Endothelial cell of umbilical vein (primary cell): ENCODE results near the gene NAT16. TPM values are rescaled to one million over a fixed set of nuclear protein-coding genes. Genes with fewer than 3 reads are reported as not detected.
A peak's percentile ranks its signal among the peaks of the same experiment; 100 is the strongest.

Experiments used
- BruUV-seq: library from RNA; stranded (reverse); fragments of 400-500 nt; replicated peaks from 2 replicates; lab custom pipeline; 2021; lab: Mats Ljungman, UMichigan
- CTCF ChIA-PET: fragments of 300-600, 350-600 bp; sonication (Branson Sonifier 250); formaldehyde crosslinking; loops from one replicate; lab custom pipeline; 2021; ENCODE audit warnings: antibody characterized with exemption, inconsistent platforms; lab: Charles Lee
- POLR2A ChIA-PET: fragments of 300-600, 350-600 bp; sonication (Branson Sonifier 250); formaldehyde crosslinking; loops from one replicate; lab custom pipeline; 2021; ENCODE audit warnings: antibody characterized with exemption, inconsistent platforms; lab: Charles Lee
- DNase-seq: peaks from one replicate; pipeline ENCODE4 v3.0.0-alpha.2; 2011; ENCODE audit warnings: low read depth, low spot score
- FAIRE-seq: peaks from 2 replicates; lab custom pipeline; 2011; peaks lifted over from hg19 to GRCh38; lab: Jason Lieb, UNC
- H2AFZ ChIP-seq: 2 replicates; pipeline ENCODE4 v1.6.0; 2012; ENCODE audit warnings: low read depth, low read length, control low read depth, inconsistent platforms
- H3K27ac ChIP-seq: 2 replicates; pipeline ENCODE4 v1.5.1; 2011; ENCODE audit warnings: low read depth, mild to moderate bottlenecking, control low read depth, low read length, moderate library complexity; ENCODE audit not compliant: insufficient read depth
- H3K27me3 ChIP-seq, 2 experiments: 2 replicates each; pipeline versions ENCODE4 v1.6.0 to v1.6.1; 2011; ENCODE audit warnings: low read length in 2 of 2, mixed read lengths in 1 of 2; ENCODE audit not compliant: control insufficient read depth in 2 of 2, insufficient read depth in 2 of 2
- H3K36me3 ChIP-seq, 2 experiments: 2 replicates in 1 of 2; 3 replicates in 1 of 2; pipeline ENCODE4 v1.5.1; 2011; ENCODE audit warnings: low read length in 2 of 2, mild to moderate bottlenecking in 1 of 2, moderate library complexity in 1 of 2; ENCODE audit not compliant: control insufficient read depth in 2 of 2, insufficient read depth in 2 of 2; ENCODE audit errors: extremely low read depth in 1 of 2
- H3K4me1 ChIP-seq: 3 replicates; pipeline ENCODE4 v1.5.1; 2011; ENCODE audit warnings: mild to moderate bottlenecking, low read length; ENCODE audit not compliant: control insufficient read depth, insufficient read depth; ENCODE audit errors: extremely low read depth
- H3K4me2 ChIP-seq: 2 replicates; pipeline ENCODE4 v1.6.1; 2011; ENCODE audit warnings: low read length, control low read depth, mixed read lengths; ENCODE audit not compliant: insufficient read depth
- H3K4me3 ChIP-seq, 3 experiments: fragments of 200-600 bp in 1 of 3; sonication (generic), shearing (Covaris generic) in 1 of 3; replicated peaks in 1 of 3; 2 replicates each; pipeline ENCODE4 v1.5.1; 2011 to 2016; ENCODE audit warnings: control low read depth in 3 of 3, low read length in 3 of 3, mild to moderate bottlenecking in 2 of 3, inconsistent platforms in 1 of 3, low read depth in 1 of 3, moderate library complexity in 1 of 3; ENCODE audit not compliant: insufficient read depth in 1 of 3
- H3K79me2 ChIP-seq: 2 replicates; pipeline ENCODE4 v1.6.0; 2012; ENCODE audit warnings: low read length, inconsistent platforms; ENCODE audit not compliant: control insufficient read depth, insufficient read depth
- H3K9ac ChIP-seq: replicated peaks from 2 replicates; pipeline ENCODE3; 2011; ENCODE audit warnings: low read length, control low read depth; ENCODE audit not compliant: insufficient read depth; ENCODE audit errors: extremely low read depth
- H3K9me1 ChIP-seq: replicated peaks from 3 replicates; pipeline ENCODE4 v1.6.0; 2011; ENCODE audit warnings: mild to moderate bottlenecking, low read length; ENCODE audit not compliant: control insufficient read depth, insufficient read depth; ENCODE audit errors: extremely low read depth
- H3K9me3 ChIP-seq: replicated peaks from 2 replicates; pipeline ENCODE4 v1.5.1; 2012; ENCODE audit warnings: low read length, inconsistent platforms; ENCODE audit not compliant: control insufficient read depth, insufficient read depth
- H4K20me1 ChIP-seq: replicated peaks from 2 replicates; pipeline ENCODE3; 2011; ENCODE audit warnings: mild to moderate bottlenecking, low read length; ENCODE audit not compliant: control insufficient read depth, insufficient read depth; ENCODE audit errors: extremely low read depth
- CTCF ChIP-seq, 2 donors: IDR thresholded peaks; 1 replicate in 1 of 2; 2 replicates in 1 of 2; pipeline ENCODE4 v1.5.1; 2011; ENCODE audit warnings: low read length in 2 of 2, mild to moderate bottlenecking in 2 of 2, moderate library complexity in 2 of 2, control low read depth in 1 of 2, inconsistent platforms in 1 of 2, low read depth in 1 of 2; ENCODE audit not compliant: insufficient read depth in 1 of 2; ENCODE audit errors: extremely low read depth in 1 of 2
- JUN ChIP-seq: IDR thresholded peaks from 2 replicates; pipeline ENCODE4 v1.6.1; 2011; ENCODE audit warnings: borderline replicate concordance, low read depth; ENCODE audit not compliant: insufficient read length, insufficient read depth
- dilution Hi-C: fragments of 300-500 bp; cut with MboI; formaldehyde crosslinking; loops from one replicate; pipeline ENCODE4 v1.15.0; 2019; ENCODE audit warnings: low sequenced_read_pairs; ENCODE audit not compliant: extremely low pct_ligation_motif_present
- intact Hi-C: fragments of 100-400 bp; cut with micrococcal nuclease; formaldehyde crosslinking; loops from one replicate; pipeline ENCODE4 v1.10.0; 2022
- polyA plus RNA-seq, 4 experiments: library from polyadenylated mRNA; depleted of rRNA in 3 of 4; stranded (reverse) in 3 of 4; unstranded in 1 of 4; fragments of >200 nt; gene quantifications; 2 replicates each; pipeline versions ENCODE4 v1.2.1 to v1.2.3, GENCODE V29; 2011 to 2012; ENCODE audit warnings: missing spikeins in 1 of 4
- total RNA-seq: library from RNA; stranded (reverse); gene quantifications from 2 replicates; pipeline ENCODE4 v1.2.3, GENCODE V29; 2021
- TF ChIP-seq, protein P1 (sequence below): IDR thresholded peaks from 2 replicates; pipeline ENCODE4 v1.6.1; 2011; ENCODE audit not compliant: insufficient read depth, insufficient read length

NAT16 gene
- total and polyA plus RNA-seq, 2 donors (not counting 3 experiments of a cell fraction or from before 2014, with no cell fraction given): not detected

DNA sequence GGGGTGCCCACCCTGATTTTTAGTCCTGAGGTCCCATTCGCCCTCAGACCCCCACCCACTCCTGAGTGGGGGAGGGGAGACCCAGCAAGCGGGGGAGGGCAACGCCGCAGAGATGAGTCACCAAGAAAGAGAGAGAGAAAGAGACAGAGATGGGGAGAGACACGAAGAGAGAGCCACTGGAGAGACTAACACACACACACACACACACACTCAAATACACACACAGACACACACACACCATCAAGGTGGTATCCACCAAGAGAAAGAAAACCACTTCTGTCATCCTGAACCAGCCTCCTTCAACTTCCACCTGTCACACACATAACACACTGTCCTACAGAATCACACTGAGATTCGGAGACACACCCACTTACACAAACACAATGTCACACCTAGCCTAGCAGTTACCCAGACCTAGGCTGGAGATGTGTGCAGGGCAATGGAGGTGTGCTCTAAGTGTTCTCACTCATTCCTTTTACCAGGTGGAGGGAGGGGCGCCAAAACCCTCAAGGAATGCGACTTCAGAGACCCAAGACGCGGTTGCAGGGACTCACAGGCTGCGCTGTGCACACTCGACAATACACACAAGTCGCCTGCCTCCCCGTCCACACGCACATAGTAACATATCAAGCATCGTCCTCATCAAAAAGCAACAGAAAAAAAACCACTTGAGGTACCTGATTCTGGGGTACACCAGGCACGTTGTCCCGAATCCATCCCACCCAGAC lies 10.8 kb downstream of the NAT16 start:
- Histone ChIP-seq H3K9me3 (no peaks in the 10 kb centered on the region), H3K4me1 (peaks cover 3% of the 10 kb centered on the region), H3K27me3 (peaks cover 83 to 87% of the 10 kb centered on the region in 2 experiments), H3K9ac (no peak overlapping the region), H2AFZ (no peak overlapping the region), H3K4me2 (no peak overlapping the region), H3K27ac (no peak overlapping the region), H3K36me3 (no peaks in the 10 kb centered on the region), H4K20me1 (no peaks in the 10 kb centered on the region), H3K79me2 (no peaks in the 10 kb centered on the region), H3K9me1 (no peaks in the 10 kb centered on the region), H3K4me3 (no peak overlapping the region)
- BruUV-seq: no TSS peak
- ChIA-PET CTCF (interaction anchor here (1.0 to 3.1 kb wide), 5 partner anchors 12 to 26 kb away, joined by 3 to 49 read pairs (median 7); no protein-coding TSS in a partner anchor), POLR2A (no interaction called here)
- dilution Hi-C loops (no loop called here), intact Hi-C loops (loop anchor here (1.0 to 10.0 kb wide), 4 partner anchors 23 to 274 kb away; partner anchors contain the start of gene ACHE)
- peak; percentile 4 for FAIRE-seq
- TF ChIP-seq, protein P1, sequence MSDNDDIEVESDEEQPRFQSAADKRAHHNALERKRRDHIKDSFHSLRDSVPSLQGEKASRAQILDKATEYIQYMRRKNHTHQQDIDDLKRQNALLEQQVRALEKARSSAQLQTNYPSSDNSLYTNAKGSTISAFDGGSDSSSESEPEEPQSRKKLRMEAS: no peak
- no peak for TF ChIP-seq JUN
- no peak for TF ChIP-seq CTCF (IDR thresholded peaks at IDR 0.05; ENCODE audit: extremely low read depth in 1 of 2, insufficient read depth in 1 of 2, low read depth in 1 of 2, low read length in 2 of 2)
- no peak for DNase-seq
